Endodermal cell (in vitro differentiated cells): ENCODE results near the gene ANKRD18B. TPM values are rescaled to one million over a fixed set of nuclear protein-coding genes. Genes with fewer than 3 reads are reported as not detected.
A peak's percentile ranks its signal among the peaks of the same experiment; 100 is the strongest.

Source experiments
- DNase-seq: peaks from one replicate; pipeline ENCODE4 v3.0.0-alpha.2; 2017
- H3K27ac ChIP-seq: 2 replicates; pipeline ENCODE4 v1.5.1; 2013; ENCODE audit warnings: mild to moderate bottlenecking, low read depth, low read length, moderate library complexity
- H3K27me3 ChIP-seq: 2 replicates; pipeline ENCODE4 v1.6.1; 2013; ENCODE audit warnings: mild to moderate bottlenecking, low read length, moderate library complexity; ENCODE audit not compliant: insufficient read depth, control insufficient read depth, poor library complexity, severe bottlenecking
- H3K36me3 ChIP-seq: 2 replicates; pipeline ENCODE4 v1.7.0; 2013; ENCODE audit warnings: mild to moderate bottlenecking, low read length, moderate library complexity; ENCODE audit not compliant: control insufficient read depth, insufficient read depth
- H3K4me1 ChIP-seq: one replicate; pipeline ENCODE4 v1.7.0; 2013; ENCODE audit warnings: low read length; ENCODE audit not compliant: control insufficient read depth, insufficient read depth
- H3K4me3 ChIP-seq: 2 replicates; pipeline ENCODE4 v1.5.1; 2013; ENCODE audit warnings: mild to moderate bottlenecking, low read length, moderate library complexity
- H3K9ac ChIP-seq: 2 replicates; pipeline ENCODE4 v1.6.1; 2013; ENCODE audit warnings: mild to moderate bottlenecking, low read length, moderate library complexity; ENCODE audit not compliant: poor library complexity, severe bottlenecking; ENCODE audit errors: extremely low read depth
- H3K9me3 ChIP-seq: 2 replicates; pipeline ENCODE4 v1.6.1; 2013; ENCODE audit warnings: mild to moderate bottlenecking, low read length, moderate library complexity; ENCODE audit not compliant: control insufficient read depth
- H3K27ac Mint-ChIP-seq: 2 replicates; pipeline ENCODE4 v1.8.0; 2020; ENCODE audit warnings: mixed read lengths
- H3K27me3 Mint-ChIP-seq: 2 replicates; pipeline ENCODE4 v1.8.0; 2021; ENCODE audit warnings: mild to moderate bottlenecking, mixed read lengths; ENCODE audit not compliant: insufficient read depth
- H3K36me3 Mint-ChIP-seq: 2 replicates; pipeline ENCODE4 v1.8.0; 2020; ENCODE audit warnings: low read depth, mixed read lengths
- H3K4me1 Mint-ChIP-seq: 2 replicates; pipeline ENCODE4 v1.8.0; 2020; ENCODE audit warnings: mixed read lengths
- H3K4me3 Mint-ChIP-seq: 2 replicates; pipeline ENCODE4 v1.8.0; 2020; ENCODE audit warnings: mild to moderate bottlenecking, moderate library complexity, mixed read lengths
- H3K9me3 Mint-ChIP-seq: 2 replicates; pipeline ENCODE4 v1.8.0; 2020; ENCODE audit warnings: mild to moderate bottlenecking, mixed read lengths
- WGBS, 2 experiments: methylation state at CpG; one replicate each; pipeline versions ENCODE4 v1.1.5 to v1.1.7; 2013; ENCODE audit warnings: missing lambda C conversion rate in 2 of 2, mixed read lengths in 1 of 2; ENCODE audit not compliant: insufficient coverage in 1 of 2, insufficient read length in 1 of 2; 5-methylcytosine and 5-hydroxymethylcytosine counted together
- total RNA-seq, 2 donors: library from RNA; stranded (reverse); fragmentation: NEBNext Ultra II Directional in 1 of 2; extraction: Animal tissue kit (Norgen Biotek cat#: 25700) in 1 of 2; gene quantifications; 2 replicates in 1 of 2; 3 replicates in 1 of 2; pipeline ENCODE4 v1.2.1, GENCODE V29; 2021
- TF ChIP-seq, protein P1 (sequence below): fragments of 200-600 bp; sonication (generic); conservative IDR thresholded peaks from 2 replicates; pipeline ENCODE4 v1.5.0; 2021; ENCODE audit warnings: antibody characterized with exemption, mild to moderate bottlenecking

ANKRD18B gene
- total RNA-seq, 2 donors from 2014 or later: 6.7 to 9.7 TPM

DNA sequence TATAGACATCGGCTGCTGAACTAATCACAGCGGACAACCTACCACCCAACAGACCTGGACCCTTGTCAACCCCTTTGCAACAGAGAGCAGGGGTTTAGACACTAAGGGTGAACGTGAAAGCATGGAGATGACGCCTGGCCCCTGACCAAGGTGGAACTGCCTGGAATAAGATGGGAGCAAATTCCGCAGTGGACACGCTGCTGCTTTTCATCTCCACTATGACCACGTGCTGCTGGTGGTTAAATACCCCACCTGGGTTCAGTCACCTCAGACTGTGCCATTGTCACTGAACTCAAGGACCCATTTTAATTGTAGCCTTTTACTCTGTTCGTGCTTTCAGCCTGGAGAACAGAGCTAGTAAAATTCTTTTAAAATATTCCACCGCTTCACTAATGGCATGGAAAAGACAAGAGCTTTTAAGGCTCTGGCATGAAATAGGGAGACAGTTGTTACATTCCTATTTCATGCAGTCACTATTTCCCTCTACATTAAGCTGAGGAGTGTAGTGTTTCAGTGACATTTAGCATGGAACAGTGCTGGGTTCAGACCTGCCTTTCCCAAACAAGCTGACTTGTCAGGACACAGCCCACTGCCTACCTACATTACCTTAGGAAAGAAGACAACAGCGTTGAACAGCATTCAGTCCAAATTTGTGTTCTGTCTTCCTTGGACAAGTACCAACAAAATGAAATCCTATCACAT is 96.8 kb downstream of the ANKRD18B start:
- Histone ChIP-seq H3K36me3 (no peaks in the 10 kb centered on the region), H3K4me3 (no peak overlapping the region), H3K4me1 (no peaks in the 10 kb centered on the region), H3K27me3 (no peaks in the 10 kb centered on the region), H3K27ac (no peak overlapping the region), H3K9me3 (no peaks in the 10 kb centered on the region), H3K9ac (no peak overlapping the region)
- peaks cover 4% of the 10 kb centered on the region for H3K4me1 Mint-ChIP-seq
- no peak overlapping the region for H3K27ac Mint-ChIP-seq
- H3K36me3 Mint-ChIP-seq: no peaks in the 10 kb centered on the region
- TF ChIP-seq, protein P1, sequence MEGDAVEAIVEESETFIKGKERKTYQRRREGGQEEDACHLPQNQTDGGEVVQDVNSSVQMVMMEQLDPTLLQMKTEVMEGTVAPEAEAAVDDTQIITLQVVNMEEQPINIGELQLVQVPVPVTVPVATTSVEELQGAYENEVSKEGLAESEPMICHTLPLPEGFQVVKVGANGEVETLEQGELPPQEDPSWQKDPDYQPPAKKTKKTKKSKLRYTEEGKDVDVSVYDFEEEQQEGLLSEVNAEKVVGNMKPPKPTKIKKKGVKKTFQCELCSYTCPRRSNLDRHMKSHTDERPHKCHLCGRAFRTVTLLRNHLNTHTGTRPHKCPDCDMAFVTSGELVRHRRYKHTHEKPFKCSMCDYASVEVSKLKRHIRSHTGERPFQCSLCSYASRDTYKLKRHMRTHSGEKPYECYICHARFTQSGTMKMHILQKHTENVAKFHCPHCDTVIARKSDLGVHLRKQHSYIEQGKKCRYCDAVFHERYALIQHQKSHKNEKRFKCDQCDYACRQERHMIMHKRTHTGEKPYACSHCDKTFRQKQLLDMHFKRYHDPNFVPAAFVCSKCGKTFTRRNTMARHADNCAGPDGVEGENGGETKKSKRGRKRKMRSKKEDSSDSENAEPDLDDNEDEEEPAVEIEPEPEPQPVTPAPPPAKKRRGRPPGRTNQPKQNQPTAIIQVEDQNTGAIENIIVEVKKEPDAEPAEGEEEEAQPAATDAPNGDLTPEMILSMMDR: no peak
- no peak overlapping the region for H3K4me3 Mint-ChIP-seq
- peaks cover 22% of the 10 kb centered on the region for H3K27me3 Mint-ChIP-seq
- 89 to 95% methylated on average over 10 of the region's 10 CpGs for WGBS, 2 experiments
- DNase-seq: peak; percentile 36
- H3K9me3 Mint-ChIP-seq: peaks cover 2% of the 10 kb centered on the region

Other genes with a start within 250 kb of the ANKRD18B start
- gene NFX1, start 233.7 kb upstream of the ANKRD18B start, total RNA-seq: 10 to 100 TPM; 23.1 to 24.0 TPM
- under 1 TPM in 1 of 2 donors, not detected in 1; 0.38 TPM for gene AQP7, start 121.7 kb upstream of the ANKRD18B start, total RNA-seq
- gene AQP3, start 76.7 kb upstream of the ANKRD18B start, total RNA-seq: 1 to 10 TPM; 2.2 to 2.7 TPM
- 10 to 100 TPM; 34.2 to 34.6 TPM for gene NOL6, start 50.3 kb upstream of the ANKRD18B start, total RNA-seq